K562 (cell line): Measurements from ENCODE around the gene METRNL. TPM values are rescaled to one million over a fixed set of nuclear protein-coding genes. Genes with fewer than 3 reads are reported as not detected.

Experiments used
- ARID2 ChIP-seq: fragments of 450-650 bp; IDR thresholded peaks from 2 replicates; pipeline ENCODE4 v1.6.1; 2017; ENCODE audit warnings: antibody characterized with exemption, mild to moderate bottlenecking
- FOSL1 ChIP-seq: fragments of 200-800 bp; sonication (Bioruptor generic); conservative IDR thresholded peaks from 2 replicates; pipeline ENCODE4 v1.6.1; 2016; ENCODE audit warnings: missing genetic modification characterization, missing compliant biosample characterization
- NR4A1 ChIP-seq, 2 experiments: fragments of 250-450 bp in 1 of 2; fragments of 450-650 bp in 1 of 2; sonication (Bioruptor Pico) in 1 of 2; IDR thresholded peaks; 2 replicates each; pipeline versions ENCODE4 v1.4.0 to v1.6.1; 2016 to 2020; ENCODE audit warnings: mild to moderate bottlenecking in 2 of 2, missing compliant biosample characterization in 1 of 2, missing genetic modification characterization in 1 of 2, moderate library complexity in 1 of 2
- RBM14 ChIP-seq: fragments of 200-400 bp; formaldehyde crosslinking; IDR thresholded peaks from 2 replicates; pipeline ENCODE4 v1.6.1; 2018; ENCODE audit warnings: low read depth, mild to moderate bottlenecking, low read length, moderate library complexity, borderline replicate concordance; ENCODE audit not compliant: insufficient read depth
- RFX1 ChIP-seq: fragments of 450-650 bp; IDR thresholded peaks from 2 replicates; pipeline ENCODE4 v1.6.1; 2016; ENCODE audit warnings: mild to moderate bottlenecking, moderate library complexity
- ZHX1 ChIP-seq: fragments of 150-350 bp; conservative IDR thresholded peaks from 2 replicates; pipeline ENCODE4 v1.6.1; 2014; ENCODE audit warnings: low read length
- ZKSCAN8 ChIP-seq: fragments of 200-800 bp; sonication (Bioruptor generic); IDR thresholded peaks from 2 replicates; pipeline ENCODE4 v1.6.1; 2016; ENCODE audit warnings: missing genetic modification characterization, missing compliant biosample characterization
- polyA plus RNA-seq, 8 experiments: library from polyadenylated mRNA; depleted of rRNA in 4 of 8; stranded (reverse) in 5 of 8; unstranded in 3 of 8; fragments of >200 nt; fragmentation: Nextera tagmentation in 2 of 8; fragmentation: Illumina TruSeq in 1 of 8; extraction: Ambion mirVana in 2 of 8; extraction: Trizol in 1 of 8; gene quantifications; 2 replicates each; pipeline versions ENCODE4 v1.2.1 to v1.2.3, GENCODE V29; 2011 to 2014; ENCODE audit warnings: inconsistent platforms in 1 of 8, missing spikeins in 1 of 8
- total RNA-seq, 7 experiments: library from RNA; depleted of rRNA in 6 of 7; stranded (reverse); fragments of >200 nt in 6 of 7; fragmentation: Illumina TruSeq in 2 of 7; extraction: Trizol in 2 of 7; gene quantifications; 2 replicates each; pipeline versions ENCODE4 v1.2.1 to v1.2.3, GENCODE V29; 2011 to 2021; ENCODE audit warnings: low replicate concordance in 1 of 7
- TF ChIP-seq, protein P1 (sequence below): fragments of 200-800 bp; sonication (Bioruptor generic); IDR thresholded peaks from 2 replicates; pipeline ENCODE4 v1.6.1; 2017; ENCODE audit warnings: missing genetic modification characterization, missing compliant biosample characterization
- TF ChIP-seq, protein P2 (sequence below): fragments of 200-800 bp; sonication (Bioruptor generic); IDR thresholded peaks from 2 replicates; pipeline ENCODE4 v1.6.1; 2016; ENCODE audit warnings: missing genetic modification characterization, missing compliant biosample characterization
- TF ChIP-seq, protein P3 (sequence below), 2 experiments: fragments of 150-350 bp in 1 of 2; IDR thresholded peaks; 2 replicates each; pipeline ENCODE4 v1.6.1; 2012 to 2016; ENCODE audit warnings: low read depth in 2 of 2, low read length in 2 of 2, mild to moderate bottlenecking in 1 of 2, moderate library complexity in 1 of 2

METRNL gene
- total and polyA plus RNA-seq, 9 of the 15 experiments (the other 6 are each of a cell fraction or from before 2014, with no cell fraction given), result 0.17 to 31.8 (median 2.9) TPM

GRCh38 chr17:83128306-83129240 lies 49.2 kb downstream of the METRNL start (continued):
- no peak for TF ChIP-seq ZKSCAN8
- TF ChIP-seq RFX1, result no peak
- TF ChIP-seq, protein P1, sequence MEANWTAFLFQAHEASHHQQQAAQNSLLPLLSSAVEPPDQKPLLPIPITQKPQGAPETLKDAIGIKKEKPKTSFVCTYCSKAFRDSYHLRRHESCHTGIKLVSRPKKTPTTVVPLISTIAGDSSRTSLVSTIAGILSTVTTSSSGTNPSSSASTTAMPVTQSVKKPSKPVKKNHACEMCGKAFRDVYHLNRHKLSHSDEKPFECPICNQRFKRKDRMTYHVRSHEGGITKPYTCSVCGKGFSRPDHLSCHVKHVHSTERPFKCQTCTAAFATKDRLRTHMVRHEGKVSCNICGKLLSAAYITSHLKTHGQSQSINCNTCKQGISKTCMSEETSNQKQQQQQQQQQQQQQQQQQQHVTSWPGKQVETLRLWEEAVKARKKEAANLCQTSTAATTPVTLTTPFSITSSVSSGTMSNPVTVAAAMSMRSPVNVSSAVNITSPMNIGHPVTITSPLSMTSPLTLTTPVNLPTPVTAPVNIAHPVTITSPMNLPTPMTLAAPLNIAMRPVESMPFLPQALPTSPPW (CRISPR knock-in tag), result no peak
- TF ChIP-seq, protein P2, sequence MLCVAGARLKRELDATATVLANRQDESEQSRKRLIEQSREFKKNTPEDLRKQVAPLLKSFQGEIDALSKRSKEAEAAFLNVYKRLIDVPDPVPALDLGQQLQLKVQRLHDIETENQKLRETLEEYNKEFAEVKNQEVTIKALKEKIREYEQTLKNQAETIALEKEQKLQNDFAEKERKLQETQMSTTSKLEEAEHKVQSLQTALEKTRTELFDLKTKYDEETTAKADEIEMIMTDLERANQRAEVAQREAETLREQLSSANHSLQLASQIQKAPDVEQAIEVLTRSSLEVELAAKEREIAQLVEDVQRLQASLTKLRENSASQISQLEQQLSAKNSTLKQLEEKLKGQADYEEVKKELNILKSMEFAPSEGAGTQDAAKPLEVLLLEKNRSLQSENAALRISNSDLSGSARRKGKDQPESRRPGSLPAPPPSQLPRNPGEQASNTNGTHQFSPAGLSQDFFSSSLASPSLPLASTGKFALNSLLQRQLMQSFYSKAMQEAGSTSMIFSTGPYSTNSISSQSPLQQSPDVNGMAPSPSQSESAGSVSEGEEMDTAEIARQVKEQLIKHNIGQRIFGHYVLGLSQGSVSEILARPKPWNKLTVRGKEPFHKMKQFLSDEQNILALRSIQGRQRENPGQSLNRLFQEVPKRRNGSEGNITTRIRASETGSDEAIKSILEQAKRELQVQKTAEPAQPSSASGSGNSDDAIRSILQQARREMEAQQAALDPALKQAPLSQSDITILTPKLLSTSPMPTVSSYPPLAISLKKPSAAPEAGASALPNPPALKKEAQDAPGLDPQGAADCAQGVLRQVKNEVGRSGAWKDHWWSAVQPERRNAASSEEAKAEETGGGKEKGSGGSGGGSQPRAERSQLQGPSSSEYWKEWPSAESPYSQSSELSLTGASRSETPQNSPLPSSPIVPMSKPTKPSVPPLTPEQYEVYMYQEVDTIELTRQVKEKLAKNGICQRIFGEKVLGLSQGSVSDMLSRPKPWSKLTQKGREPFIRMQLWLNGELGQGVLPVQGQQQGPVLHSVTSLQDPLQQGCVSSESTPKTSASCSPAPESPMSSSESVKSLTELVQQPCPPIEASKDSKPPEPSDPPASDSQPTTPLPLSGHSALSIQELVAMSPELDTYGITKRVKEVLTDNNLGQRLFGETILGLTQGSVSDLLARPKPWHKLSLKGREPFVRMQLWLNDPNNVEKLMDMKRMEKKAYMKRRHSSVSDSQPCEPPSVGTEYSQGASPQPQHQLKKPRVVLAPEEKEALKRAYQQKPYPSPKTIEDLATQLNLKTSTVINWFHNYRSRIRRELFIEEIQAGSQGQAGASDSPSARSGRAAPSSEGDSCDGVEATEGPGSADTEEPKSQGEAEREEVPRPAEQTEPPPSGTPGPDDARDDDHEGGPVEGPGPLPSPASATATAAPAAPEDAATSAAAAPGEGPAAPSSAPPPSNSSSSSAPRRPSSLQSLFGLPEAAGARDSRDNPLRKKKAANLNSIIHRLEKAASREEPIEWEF, result no peak
- peak; percentile 48; the same call in 1 of the 2 replicates for TF ChIP-seq FOSL1 (tag)
- TF ChIP-seq ZHX1, result no peak
- TF ChIP-seq RBM14, result no peak
- TF ChIP-seq NR4A1 (CRISPR knock-in tag; IDR thresholded peaks at IDR 0.05), result no peak
- TF ChIP-seq NR4A1 (tag; IDR thresholded peaks at IDR 0.05), result peak; percentile 43; the same call in 1 of the 2 replicates
- TF ChIP-seq, protein P3, sequence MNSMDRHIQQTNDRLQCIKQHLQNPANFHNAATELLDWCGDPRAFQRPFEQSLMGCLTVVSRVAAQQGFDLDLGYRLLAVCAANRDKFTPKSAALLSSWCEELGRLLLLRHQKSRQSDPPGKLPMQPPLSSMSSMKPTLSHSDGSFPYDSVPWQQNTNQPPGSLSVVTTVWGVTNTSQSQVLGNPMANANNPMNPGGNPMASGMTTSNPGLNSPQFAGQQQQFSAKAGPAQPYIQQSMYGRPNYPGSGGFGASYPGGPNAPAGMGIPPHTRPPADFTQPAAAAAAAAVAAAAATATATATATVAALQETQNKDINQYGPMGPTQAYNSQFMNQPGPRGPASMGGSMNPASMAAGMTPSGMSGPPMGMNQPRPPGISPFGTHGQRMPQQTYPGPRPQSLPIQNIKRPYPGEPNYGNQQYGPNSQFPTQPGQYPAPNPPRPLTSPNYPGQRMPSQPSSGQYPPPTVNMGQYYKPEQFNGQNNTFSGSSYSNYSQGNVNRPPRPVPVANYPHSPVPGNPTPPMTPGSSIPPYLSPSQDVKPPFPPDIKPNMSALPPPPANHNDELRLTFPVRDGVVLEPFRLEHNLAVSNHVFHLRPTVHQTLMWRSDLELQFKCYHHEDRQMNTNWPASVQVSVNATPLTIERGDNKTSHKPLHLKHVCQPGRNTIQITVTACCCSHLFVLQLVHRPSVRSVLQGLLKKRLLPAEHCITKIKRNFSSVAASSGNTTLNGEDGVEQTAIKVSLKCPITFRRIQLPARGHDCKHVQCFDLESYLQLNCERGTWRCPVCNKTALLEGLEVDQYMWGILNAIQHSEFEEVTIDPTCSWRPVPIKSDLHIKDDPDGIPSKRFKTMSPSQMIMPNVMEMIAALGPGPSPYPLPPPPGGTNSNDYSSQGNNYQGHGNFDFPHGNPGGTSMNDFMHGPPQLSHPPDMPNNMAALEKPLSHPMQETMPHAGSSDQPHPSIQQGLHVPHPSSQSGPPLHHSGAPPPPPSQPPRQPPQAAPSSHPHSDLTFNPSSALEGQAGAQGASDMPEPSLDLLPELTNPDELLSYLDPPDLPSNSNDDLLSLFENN (IDR thresholded peaks at IDR 0.05; ENCODE audit: low read depth in 2 of 2, low read length in 2 of 2), result no peak
- TF ChIP-seq ARID2, result no peak
